ENCODE measurements around the gene PRKAG2.

PRKAG2 gene

DNA sequence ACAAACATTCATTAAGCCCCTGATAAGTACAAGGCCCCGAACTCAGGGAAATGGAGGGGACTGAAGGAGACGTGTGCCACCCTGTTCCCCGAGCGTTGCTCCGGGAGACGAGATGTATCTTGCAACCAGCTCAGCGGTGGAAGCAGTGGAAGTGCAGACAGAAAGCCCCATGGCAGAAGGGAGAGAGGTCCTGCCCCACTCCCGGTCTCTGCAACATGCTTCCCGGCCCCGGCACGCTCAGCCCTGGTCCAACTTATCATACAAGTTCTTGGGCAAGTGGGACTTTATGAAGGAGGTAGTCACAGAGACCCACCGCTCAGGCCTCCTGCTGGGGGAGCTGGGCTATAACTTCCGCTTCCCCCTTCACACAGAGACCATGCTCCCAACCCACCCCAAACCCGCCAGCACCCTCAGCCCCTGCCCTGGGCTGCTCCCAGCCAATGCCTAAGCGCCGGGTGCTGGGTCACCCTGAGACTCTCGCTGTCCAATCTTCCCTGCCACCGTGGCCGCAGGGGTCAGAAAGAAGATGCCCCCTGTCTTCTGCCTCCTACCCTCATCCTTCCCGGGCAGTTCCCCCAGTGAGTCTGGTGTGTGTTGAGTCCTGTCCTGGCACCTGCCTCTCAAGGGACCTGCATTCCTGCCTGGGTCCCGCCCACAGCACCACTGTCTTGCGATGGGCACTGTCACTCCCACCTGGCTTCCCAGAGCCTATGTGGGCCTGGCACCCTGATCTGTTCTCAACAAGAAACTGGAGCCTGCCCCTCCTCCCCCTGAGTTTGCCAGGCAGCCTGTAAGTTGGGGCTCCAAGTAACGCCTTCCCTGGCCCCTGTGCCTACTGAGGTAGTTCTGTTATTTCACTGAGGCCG, 157.7 kb downstream of the PRKAG2 start:
- TF ChIP-seq, protein P1, sequence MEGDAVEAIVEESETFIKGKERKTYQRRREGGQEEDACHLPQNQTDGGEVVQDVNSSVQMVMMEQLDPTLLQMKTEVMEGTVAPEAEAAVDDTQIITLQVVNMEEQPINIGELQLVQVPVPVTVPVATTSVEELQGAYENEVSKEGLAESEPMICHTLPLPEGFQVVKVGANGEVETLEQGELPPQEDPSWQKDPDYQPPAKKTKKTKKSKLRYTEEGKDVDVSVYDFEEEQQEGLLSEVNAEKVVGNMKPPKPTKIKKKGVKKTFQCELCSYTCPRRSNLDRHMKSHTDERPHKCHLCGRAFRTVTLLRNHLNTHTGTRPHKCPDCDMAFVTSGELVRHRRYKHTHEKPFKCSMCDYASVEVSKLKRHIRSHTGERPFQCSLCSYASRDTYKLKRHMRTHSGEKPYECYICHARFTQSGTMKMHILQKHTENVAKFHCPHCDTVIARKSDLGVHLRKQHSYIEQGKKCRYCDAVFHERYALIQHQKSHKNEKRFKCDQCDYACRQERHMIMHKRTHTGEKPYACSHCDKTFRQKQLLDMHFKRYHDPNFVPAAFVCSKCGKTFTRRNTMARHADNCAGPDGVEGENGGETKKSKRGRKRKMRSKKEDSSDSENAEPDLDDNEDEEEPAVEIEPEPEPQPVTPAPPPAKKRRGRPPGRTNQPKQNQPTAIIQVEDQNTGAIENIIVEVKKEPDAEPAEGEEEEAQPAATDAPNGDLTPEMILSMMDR (IDR thresholded peaks at IDR 0.05; ENCODE audit: low read depth, low read length, poor library complexity, severe bottlenecking): no peak
- TF ChIP-seq EZH2phosphoT487 (IDR thresholded peaks at IDR 0.05; ENCODE audit: borderline replicate concordance, low read length): no peak
- no peak overlapping the region for H3K27ac ChIP-seq (ENCODE audit: low read depth, low read length)

DNA sequence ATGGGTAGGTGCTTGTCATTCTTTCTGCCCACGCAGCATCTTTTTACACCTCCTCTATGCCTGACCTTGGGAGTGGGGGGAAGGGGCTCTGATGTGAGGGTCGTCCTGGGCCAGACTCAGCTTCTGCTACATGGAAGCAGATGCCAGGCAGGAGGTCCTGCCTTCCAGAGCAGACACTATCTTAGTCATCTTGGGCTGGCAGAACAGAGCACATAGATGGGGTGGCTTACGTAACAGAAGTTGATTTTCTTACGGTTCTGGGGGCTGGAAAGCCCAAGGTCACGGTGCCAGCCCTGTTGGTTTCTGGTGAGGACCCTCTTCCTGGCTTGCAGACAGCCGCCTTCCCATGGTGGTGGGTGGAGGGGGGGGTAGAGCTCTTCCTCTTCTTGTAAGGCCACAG, 159.0 kb downstream of the PRKAG2 start:
- H3K36me3 ChIP-seq (ENCODE audit: control insufficient read depth, low read length): no peaks in the 10 kb centered on the region
- H3K4me1 ChIP-seq (ENCODE audit: control insufficient read depth, low read length): no peaks in the 10 kb centered on the region

More for the DNA sequence above, 157.7 kb downstream of the PRKAG2 start:
- Histone ChIP-seq H3K9me2 (replicated peaks; ENCODE audit: control insufficient read depth, low read length) (no peaks in the 10 kb centered on the region), H3K79me2 (ENCODE audit: control insufficient read depth, low read length) (no peaks in the 10 kb centered on the region), H4K20me1 (ENCODE audit: control insufficient read depth, insufficient read depth, low read depth, low read length) (no peaks in the 10 kb centered on the region), H3K9me3 (ENCODE audit: control insufficient read depth, insufficient read depth, low read length) (no peaks in the 10 kb centered on the region), H3K4me2 (ENCODE audit: low read length) (no peak overlapping the region), H3K4me3 (ENCODE audit: low read length) (no peak overlapping the region), H3K4me1 (ENCODE audit: control insufficient read depth, low read length) (no peaks in the 10 kb centered on the region), H3K27me3 (ENCODE audit: control insufficient read depth, low read length) (no peaks in the 10 kb centered on the region; the same call in 1 of the 2 replicates), H3K36me3 (ENCODE audit: control insufficient read depth, low read length) (no peaks in the 10 kb centered on the region), H3F3A (ENCODE audit: control insufficient read depth, insufficient read depth) (no peaks in the 10 kb centered on the region)

DNA sequence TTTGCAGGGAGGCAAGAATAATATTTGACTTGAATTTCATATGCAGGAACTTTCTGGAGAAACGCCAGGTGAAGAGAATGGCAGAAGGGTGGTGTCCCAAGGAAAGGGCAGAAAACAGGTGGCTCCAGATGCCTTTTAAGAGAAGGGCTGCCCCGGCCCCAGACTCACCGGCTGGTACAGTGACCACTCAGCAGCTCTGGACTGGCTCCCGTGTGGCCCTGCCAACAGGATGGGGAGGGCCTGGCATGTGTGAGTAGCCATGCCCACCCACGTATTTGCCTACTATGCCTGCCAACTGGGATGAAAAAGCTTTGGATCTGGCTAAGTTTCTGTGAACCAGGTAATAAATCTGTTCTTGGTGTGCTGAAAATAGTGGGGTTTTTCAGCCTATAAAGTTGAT, 159.5 kb downstream of the PRKAG2 start:
- Histone ChIP-seq H3K9me3 (ENCODE audit: control insufficient read depth, insufficient read depth, low read length) (no peaks in the 10 kb centered on the region), H3K4me2 (ENCODE audit: low read length) (no peak overlapping the region), H3K4me1 (ENCODE audit: control insufficient read depth, low read length) (no peaks in the 10 kb centered on the region), H3K36me3 (ENCODE audit: control insufficient read depth, low read length) (no peaks in the 10 kb centered on the region), H3F3A (ENCODE audit: control insufficient read depth, insufficient read depth) (no peaks in the 10 kb centered on the region), H3K9me2 (replicated peaks; ENCODE audit: control insufficient read depth, low read length) (no peaks in the 10 kb centered on the region), H4K20me1 (ENCODE audit: control insufficient read depth, insufficient read depth, low read depth, low read length) (no peaks in the 10 kb centered on the region), H3K4me3 (ENCODE audit: low read length) (no peak overlapping the region), H3K79me2 (ENCODE audit: control insufficient read depth, low read length) (no peaks in the 10 kb centered on the region), H3K27ac (ENCODE audit: low read depth, low read length) (no peak overlapping the region), H3K27me3 (ENCODE audit: control insufficient read depth, low read length) (no peaks in the 10 kb centered on the region; the same call in 1 of the 2 replicates)
- TF ChIP-seq, protein P1 (IDR thresholded peaks at IDR 0.05; ENCODE audit: low read depth, low read length, poor library complexity, severe bottlenecking): no peak
- no peak for TF ChIP-seq EZH2phosphoT487 (IDR thresholded peaks at IDR 0.05; ENCODE audit: borderline replicate concordance, low read length)

More for the DNA sequence above, 159.0 kb downstream of the PRKAG2 start:
- Histone ChIP-seq H3K4me3 (ENCODE audit: low read length) (no peak overlapping the region), H3K9me2 (replicated peaks; ENCODE audit: control insufficient read depth, low read length) (no peaks in the 10 kb centered on the region), H3K9me3 (ENCODE audit: control insufficient read depth, insufficient read depth, low read length) (no peaks in the 10 kb centered on the region), H4K20me1 (ENCODE audit: control insufficient read depth, insufficient read depth, low read depth, low read length) (no peaks in the 10 kb centered on the region), H3K79me2 (ENCODE audit: control insufficient read depth, low read length) (no peaks in the 10 kb centered on the region), H3K27ac (ENCODE audit: low read depth, low read length) (no peak overlapping the region), H3F3A (ENCODE audit: control insufficient read depth, insufficient read depth) (no peaks in the 10 kb centered on the region), H3K4me2 (ENCODE audit: low read length) (no peak overlapping the region), H3K27me3 (ENCODE audit: control insufficient read depth, low read length) (no peaks in the 10 kb centered on the region; the same call in 1 of the 2 replicates)
- TF ChIP-seq, protein P1 (IDR thresholded peaks at IDR 0.05; ENCODE audit: low read depth, low read length, poor library complexity, severe bottlenecking): no peak
- no peak for TF ChIP-seq EZH2phosphoT487 (IDR thresholded peaks at IDR 0.05; ENCODE audit: borderline replicate concordance, low read length)

Measured in DOHH2 (cell line).